Heart left ventricle (tissue), 13 donors: ENCODE measurements around the gene FOSL2.

Source experiments
- CTCF ChIP-seq, 12 donors: fragments of 200-600 bp; sonication (generic) in 4 of 12; IDR thresholded peaks; one replicate each; pipeline versions ENCODE4 v1.5.0 to v1.8.0; 2018 to 2022; ENCODE audit warnings: antibody characterized with exemption in 12 of 12, mild to moderate bottlenecking in 5 of 12
- POLR2A ChIP-seq, 2 donors: fragments of 450-650 bp; IDR thresholded peaks; one replicate each; pipeline ENCODE4 v1.6.1; 2017; ENCODE audit warnings: antibody characterized with exemption in 2 of 2, mild to moderate bottlenecking in 2 of 2, moderate library complexity in 2 of 2
- donor health status: ischemic (EF 13 %, LVEDD 7.1; RV severe dilation, severe dysfunction).
- donor health status: DM: no; HTN: yes; CAD: no.
- donor health status: DM: no; HTN: no; CAD: no.
- donor health status: ischemic (EF 25% LVEDD 6.9; RV normal size, moderate dysfunction).
- donor health status: ischemic (EF 25% LVEDD 5.7; RV mildly dilated, moderate dysfunction).
- donor health status: ischemic (EF 35%, LVEDD 5.7; RV mildly dilated, moderate dysfunction).
- donor health status: nonischemic (EF 11% LVEDD 7.7; RV severe dilation, severe dysfunction).
- donor health status: DM: yes; HTN: yes; CAD: no.
- donor health status: PGD.
- donor health status: ischemic (EF 29% LVEDD 5.4; RV normal size, mild dysfunction).
- donor health status: nonischemic (EF 23%, LVEDD 6.1; RV moderate dilation, normal function).

- TF ChIP-seq CTCF (IDR thresholded peaks at IDR 0.05): no peak
- no peak for TF ChIP-seq POLR2A (IDR thresholded peaks at IDR 0.05)
These were observed 45.9 kb downstream of the FOSL2 start for GRCh38 chr2:28438532-28439063.
